GM12878 (cell line): ENCODE measurements around the gene B4GALT5. TPM values are rescaled to one million over a fixed set of nuclear protein-coding genes. Genes with fewer than 3 reads are reported as not detected.

ENCODE experiments used
- ASH2L ChIP-seq: fragments of 300-600, 200-600 bp; sonication (generic); IDR thresholded peaks from 2 replicates; pipeline ENCODE4 v1.6.1; 2017; ENCODE audit warnings: low read depth, mild to moderate bottlenecking, borderline replicate concordance
- BACH1 ChIP-seq: fragments of 450-650 bp; IDR thresholded peaks from 2 replicates; pipeline ENCODE4 v1.6.1; 2017; ENCODE audit warnings: mild to moderate bottlenecking, borderline replicate concordance
- BMI1 ChIP-seq: fragments of 450-650 bp; IDR thresholded peaks from 2 replicates; pipeline ENCODE4 v1.6.1; 2016; ENCODE audit warnings: mild to moderate bottlenecking, moderate library complexity, borderline replicate concordance
- CHD4 ChIP-seq: fragments of 200-600 bp; sonication (generic); IDR thresholded peaks from 2 replicates; pipeline ENCODE4 v1.6.1; 2016; ENCODE audit warnings: mild to moderate bottlenecking
- E2F4 ChIP-seq: IDR thresholded peaks from 2 replicates; pipeline ENCODE4 v1.6.1; 2012; ENCODE audit warnings: low read depth, low read length, improper control_type of control experiment
- HDAC2 ChIP-seq: fragments of 200-600 bp; sonication (generic); IDR thresholded peaks from 2 replicates; pipeline ENCODE4 v1.6.1; 2017
- JUNB ChIP-seq: IDR thresholded peaks from 2 replicates; pipeline ENCODE4 v1.6.1; 2016; ENCODE audit warnings: antibody characterized with exemption, mild to moderate bottlenecking
- KAT2A ChIP-seq: conservative IDR thresholded peaks from 2 replicates; pipeline ENCODE4 v1.6.1; 2011; ENCODE audit warnings: low read depth, low read length; ENCODE audit not compliant: control insufficient read depth
- NRF1 ChIP-seq: conservative IDR thresholded peaks from 2 replicates; pipeline ENCODE4 v1.6.1; 2011; ENCODE audit warnings: mild to moderate bottlenecking, low read depth, low read length, improper control_type of control experiment
- PBX3 ChIP-seq: IDR thresholded peaks from 2 replicates; pipeline ENCODE4 v1.6.1; 2011; ENCODE audit warnings: mild to moderate bottlenecking, low read depth, low read length, moderate library complexity; ENCODE audit not compliant: insufficient replicate concordance
- POLR2AphosphoS5 ChIP-seq: IDR thresholded peaks from 2 replicates; pipeline ENCODE4 v1.6.1; 2011; ENCODE audit warnings: mild to moderate bottlenecking, low read length, inconsistent platforms
- RAD21 ChIP-seq: IDR thresholded peaks from 2 replicates; pipeline ENCODE4 v1.6.1; 2011; ENCODE audit warnings: mild to moderate bottlenecking, low read depth, low read length, moderate library complexity; ENCODE audit not compliant: insufficient read depth
- RUNX3 ChIP-seq: IDR thresholded peaks from 2 replicates; pipeline ENCODE4 v1.6.1; 2012; ENCODE audit warnings: low read length, inconsistent platforms
- SIN3A ChIP-seq: IDR thresholded peaks from 2 replicates; pipeline ENCODE4 v1.6.1; 2012; ENCODE audit warnings: low read depth, low read length, improper control_type of control experiment
- SMAD1 ChIP-seq: fragments of 450-650 bp; IDR thresholded peaks from 2 replicates; pipeline ENCODE4 v1.6.1; 2018; ENCODE audit warnings: mild to moderate bottlenecking, low read depth; ENCODE audit not compliant: partially characterized antibody
- SP1 ChIP-seq: IDR thresholded peaks from one replicate; pipeline ENCODE4 v1.6.1; 2011; ENCODE audit warnings: low read depth, low read length
- SREBF1 ChIP-seq: IDR thresholded peaks from 2 replicates; pipeline ENCODE4 v1.6.1; 2012; ENCODE audit warnings: mild to moderate bottlenecking, low read length
- STAT1 ChIP-seq: fragments of 450-650 bp; conservative IDR thresholded peaks from 2 replicates; pipeline ENCODE4 v1.6.1; 2014; ENCODE audit warnings: antibody characterized with exemption, mild to moderate bottlenecking
- ZBTB11 ChIP-seq: fragments of 450-650 bp; formaldehyde crosslinking; IDR thresholded peaks from 2 replicates; pipeline ENCODE4 v1.5.0; 2022; ENCODE audit warnings: mild to moderate bottlenecking, missing genetic modification characterization
- ZNF207 ChIP-seq: fragments of 450-650 bp; IDR thresholded peaks from 2 replicates; pipeline ENCODE4 v1.6.1; 2014; ENCODE audit warnings: antibody characterized with exemption, mild to moderate bottlenecking, borderline replicate concordance
- ZNF217 ChIP-seq: fragments of 450-650 bp; IDR thresholded peaks from 2 replicates; pipeline ENCODE4 v1.6.1; 2017; ENCODE audit warnings: antibody characterized with exemption, mild to moderate bottlenecking
- ZNF24 ChIP-seq: fragments of 450-650 bp; IDR thresholded peaks from 2 replicates; pipeline ENCODE4 v1.6.1; 2017; ENCODE audit warnings: antibody characterized with exemption, mild to moderate bottlenecking
- ZNF592 ChIP-seq: fragments of 450-650 bp; IDR thresholded peaks from 2 replicates; pipeline ENCODE4 v1.6.1; 2017; ENCODE audit warnings: mild to moderate bottlenecking, moderate library complexity
- polyA plus RNA-seq, 11 experiments: library from polyadenylated mRNA; depleted of rRNA in 4 of 11; unstranded in 6 of 11; stranded (reverse) in 5 of 11; fragments of >200 nt; fragmentation: Nextera tagmentation in 4 of 11; fragmentation: Illumina TruSeq in 1 of 11; extraction: Ambion mirVana in 4 of 11; extraction: Trizol in 1 of 11; gene quantifications; 1 replicate in 1 of 11; 2 replicates in 10 of 11; pipeline versions ENCODE4 v1.2.1 to v1.2.3, GENCODE V29; 2011 to 2016; ENCODE audit warnings: inconsistent platforms in 2 of 11, missing spikeins in 2 of 11, low read depth in 1 of 11
- total RNA-seq, 4 experiments: library from RNA; depleted of rRNA in 3 of 4; stranded (reverse); fragments of >200 nt in 3 of 4; fragmentation: Illumina TruSeq in 1 of 4; extraction: Trizol in 1 of 4; gene quantifications; 2 replicates each; pipeline versions ENCODE4 v1.2.1 to v1.2.3, GENCODE V29; 2013 to 2021

The B4GALT5 gene
- total and polyA plus RNA-seq, 10 of the 15 experiments (the other 5 are each of a cell fraction or from before 2014, with no cell fraction given) = 2.0 to 55.5 (median 20.2) TPM

GRCh38 chr20:49676581-49677291 is 36.9 kb downstream of the B4GALT5 start (continued):
- no peak for TF ChIP-seq ZBTB11 (CRISPR knock-in tag)
- no peak for TF ChIP-seq STAT1
- no peak for TF ChIP-seq SIN3A
- no peak for TF ChIP-seq ZNF217
- TF ChIP-seq RAD21 = 0 out of 2 replicates have a peak, but pooled peaks have one; percentile 6
- TF ChIP-seq NRF1 = no peak
- TF ChIP-seq ZNF207 = no peak
- TF ChIP-seq PBX3 = no peak
- no peak for TF ChIP-seq ASH2L
- no peak for TF ChIP-seq BMI1
- no peak for TF ChIP-seq SMAD1
- no peak for TF ChIP-seq ZNF24
- TF ChIP-seq SP1 = peak; percentile 5
- no peak for TF ChIP-seq CHD4
- TF ChIP-seq E2F4 = no peak
- no peak; the same call in 1 of the 2 replicates for TF ChIP-seq POLR2AphosphoS5
- no peak for TF ChIP-seq ZNF592
- peak; percentile 97 for TF ChIP-seq BACH1
- TF ChIP-seq RUNX3 = peak; percentile 87
- TF ChIP-seq JUNB = peak; percentile 77
- TF ChIP-seq KAT2A = no peak
- no peak for TF ChIP-seq SREBF1
- TF ChIP-seq HDAC2 = no peak
